Measurements from ENCODE around the gene HEMK1. TPM values are rescaled to one million over a fixed set of nuclear protein-coding genes. Genes with fewer than 3 reads are reported as not detected.

HEMK1 gene
- total and polyA plus RNA-seq, 2 of the 8 experiments (the other 6 are each of a cell fraction or from before 2014, with no cell fraction given) = 9.7 to 10.6 TPM

- H3K27me3 ChIP-seq (replicated peaks in 1 of 4; ENCODE audit: control insufficient read depth in 3 of 4, extremely low read depth in 1 of 4, insufficient read depth in 3 of 4, low read length in 3 of 4) = no peaks in the 10 kb centered on the region
- DNase-seq (ENCODE audit: low read depth in 1 of 2, low spot score in 2 of 2) (no peak), FAIRE-seq (no peak)
- whole genome bisulfite sequencing, 2 experiments (ENCODE audit: extremely low coverage in 1 of 2, insufficient coverage in 1 of 2, insufficient read length in 1 of 2, insufficient replicate concordance in 2 of 2, low coverage in 1 of 2, low lambda C conversion rate in 2 of 2, missing lambda C conversion rate in 1 of 2) = 94% methylated on average over 3 of the region's 3 CpGs; no CpG with 5 or more reads in 1 of the 2 experiments
- H3K14ac ChIP-seq (ENCODE audit: insufficient read length) = no peak overlapping the region
- H3K18ac ChIP-seq (ENCODE audit: extremely low read depth, low read length) = no peak overlapping the region
- H4K5ac ChIP-seq (ENCODE audit: insufficient read length, low read depth, low read length) = no peak overlapping the region
- H4K8ac ChIP-seq (ENCODE audit: extremely low read depth, insufficient read depth, low read length) = no peak overlapping the region
- H3K4me2 ChIP-seq (ENCODE audit: insufficient read depth in 1 of 2, low read depth in 2 of 2, low read length in 2 of 2) = no peak overlapping the region; a peak in 1 of 4 replicates
- peaks cover 0 to 44% of the 10 kb centered on the region in 2 experiments; a peak in 1 of 4 replicates for H3K79me2 ChIP-seq (ENCODE audit: control insufficient read depth in 1 of 2, insufficient read depth in 2 of 2, low read length in 2 of 2)
- H2BK120ac ChIP-seq (replicated peaks; ENCODE audit: low read depth, low read length) = no peak overlapping the region
- peaks cover 2 to 16% of the 10 kb centered on the region in 2 experiments for H4K20me1 ChIP-seq (replicated peaks in 1 of 2; ENCODE audit: control insufficient read depth in 1 of 2, insufficient read depth in 2 of 2, low read length in 2 of 2)
- H3K23ac ChIP-seq (ENCODE audit: insufficient read length) = no peak overlapping the region
- H3K23me2 ChIP-seq (ENCODE audit: low read depth, low read length) = no peaks in the 10 kb centered on the region
- no peaks in the 10 kb centered on the region for H3K9me3 ChIP-seq (ENCODE audit: insufficient read depth in 2 of 2, low read depth in 1 of 2, low read length in 1 of 2)
- CTCF ChIA-PET (ENCODE audit: partially characterized antibody) = interaction anchor here (0.7 to 63.8 kb wide), 9 partner anchors 5 to 1335 kb away, joined by 3 to 1262 read pairs (median 12); partner anchors contain the start of genes C3orf18, CISH, DOCK3 and HEMK1
- POLR2A ChIA-PET (ENCODE audit: partially characterized antibody) = interaction anchor here (0.6 to 2.8 kb wide), 2 partner anchors 23 to 247 kb away, joined by 3 to 7 read pairs; no protein-coding TSS in a partner anchor
- no peak overlapping the region for H2BK5ac ChIP-seq (ENCODE audit: low read depth, low read length)
- peaks cover 0 to 3% (median 0%) of the 10 kb centered on the region in 4 experiments; a peak in 2 of 8 replicates for H3K36me3 ChIP-seq (ENCODE audit: control insufficient read depth in 2 of 4, insufficient read depth in 4 of 4, low read length in 3 of 4)
- H2BK15ac ChIP-seq (ENCODE audit: low read length) = no peak overlapping the region
- 0 out of 2 replicates have a peak overlapping the region, but pooled peaks have one; percentile 48 for H2BK20ac ChIP-seq (ENCODE audit: low read length)
- peaks cover 9% of the 10 kb centered on the region for H3K79me1 ChIP-seq (ENCODE audit: low read depth, low read length)
- H3K9ac ChIP-seq (replicated peaks in 1 of 4; ENCODE audit: extremely low read depth in 1 of 4, low read depth in 3 of 4, low read length in 3 of 4) = no peak overlapping the region
- no peak overlapping the region for H3K4ac ChIP-seq (replicated peaks; ENCODE audit: insufficient read length, low read depth, low read length)
- H2AFZ ChIP-seq (ENCODE audit: low read length) = no peak overlapping the region
- H4K91ac ChIP-seq (replicated peaks; ENCODE audit: insufficient read length, low read length) = peak overlapping the region; percentile 20
- no peak overlapping the region for H3K4me3 ChIP-seq (ENCODE audit: extremely low read depth in 1 of 4, insufficient read depth in 2 of 4, low read depth in 3 of 4, low read length in 4 of 4)
- no peak overlapping the region for H2BK12ac ChIP-seq (ENCODE audit: low read depth, low read length)
- no peak overlapping the region for H3K27ac ChIP-seq (ENCODE audit: low read depth, low read length)
- no peak overlapping the region for H3K56ac ChIP-seq (replicated peaks; ENCODE audit: insufficient read length, low read depth, low read length)
- H2AK5ac ChIP-seq (ENCODE audit: low read depth, low read length) = no peak overlapping the region
- H3K4me1 ChIP-seq (replicated peaks in 1 of 4; ENCODE audit: control insufficient read depth in 3 of 4, insufficient read depth in 4 of 4, low read length in 3 of 4) = peaks cover 2 to 21% (median 12%) of the 10 kb centered on the region in 4 experiments
- TF ChIP-seq SRF (IDR thresholded peaks at IDR 0.05; ENCODE audit: low read depth, low read length) (no peak), NANOG (IDR thresholded peaks at IDR 0.05; ENCODE audit: insufficient read depth, low read depth, low read length, poor library complexity, severe bottlenecking) (no peak), RFX5 (IDR thresholded peaks at IDR 0.05; ENCODE audit: borderline replicate concordance, low read depth, low read length) (no peak), CHD1 (IDR thresholded peaks at IDR 0.05; ENCODE audit: low read depth, low read length) (no peak), EZH2 (IDR thresholded peaks at IDR 0.05; ENCODE audit: low read depth, low read length, severe bottlenecking) (no peak), BACH1 (IDR thresholded peaks at IDR 0.05; ENCODE audit: low read length) (no peak), SP4 (IDR thresholded peaks at IDR 0.05; ENCODE audit: low read length) (no peak), TCF12 (IDR thresholded peaks at IDR 0.05; ENCODE audit: low read depth, low read length) (no peak), HDAC6 (IDR thresholded peaks at IDR 0.05; ENCODE audit: low read depth, low read length) (no peak), ZNF274 (IDR thresholded peaks at IDR 0.05; ENCODE audit: borderline replicate concordance, extremely low read depth, low read length) (no peak), SP2 (IDR thresholded peaks at IDR 0.05; ENCODE audit: low read length) (no peak), SAP30 (IDR thresholded peaks at IDR 0.05; ENCODE audit: insufficient read depth, insufficient replicate concordance, low read length) (no peak), JUND (IDR thresholded peaks at IDR 0.05; ENCODE audit: low read length) (no peak), CEBPB (IDR thresholded peaks at IDR 0.05; ENCODE audit: low read depth, low read length) (no peak), TEAD4 (IDR thresholded peaks at IDR 0.05; ENCODE audit: low read depth, low read length) (no peak), CREB1 (IDR thresholded peaks at IDR 0.05) (no peak)
Measured at GRCh38 chr3:50626401-50626800, 57.1 kb downstream of the HEMK1 start.
